IMR-90 (cell line): Measurements from ENCODE around the gene LRTM1. TPM values are rescaled to one million over a fixed set of nuclear protein-coding genes. Genes with fewer than 3 reads are reported as not detected.
A peak's percentile ranks its signal among the peaks of the same experiment; 100 is the strongest.

Source experiments
- ATAC-seq: fragments of 200-7000 bp; cut with Tn5 transposase; 2 replicates; pipeline ENCODE4 v1.9.1; 2020; ENCODE audit warnings: low read depth, mild to moderate bottlenecking, moderate library complexity
- BruUV-seq: library from RNA; stranded (reverse); fragments of 400-500 nt; replicated peaks from 2 replicates; lab custom pipeline; 2021; lab: Mats Ljungman, UMichigan
- CTCF ChIA-PET: fragments of 300-600 bp; formaldehyde crosslinking; extraction: SDS; loops from one replicate; lab custom pipeline; 2021; ENCODE audit warnings: antibody characterized with exemption; lab: Yijun Ruan, JAX
- POLR2A ChIA-PET: fragments of 300-600 bp; sonication (Branson Sonifier 250); formaldehyde crosslinking; loops from one replicate; lab custom pipeline; 2022; ENCODE audit warnings: antibody characterized with exemption; ENCODE audit not compliant: unreplicated experiment; lab: Charles Lee
- DNase-seq: peaks from one replicate; pipeline ENCODE4 v3.0.0; 2013
- H2AFZ ChIP-seq: replicated peaks from 2 replicates; pipeline ENCODE3; 2013; ENCODE audit warnings: low read length, mild to moderate bottlenecking; ENCODE audit not compliant: poor library complexity
- H2AK5ac ChIP-seq: 2 replicates; pipeline ENCODE4 v1.6.1; 2013; ENCODE audit warnings: low read depth, low read length, inconsistent platforms
- H2AK9ac ChIP-seq: replicated peaks from 2 replicates; pipeline ENCODE3; 2013; ENCODE audit warnings: mild to moderate bottlenecking, low read depth, low read length, moderate library complexity; ENCODE audit not compliant: poor library complexity
- H2BK120ac ChIP-seq: 2 replicates; pipeline ENCODE4 v1.6.1; 2013; ENCODE audit warnings: low read depth, low read length, inconsistent platforms
- H2BK15ac ChIP-seq: 3 replicates; pipeline ENCODE4 v1.6.1; 2013; ENCODE audit warnings: low read depth, low read length, inconsistent platforms
- H2BK20ac ChIP-seq: 2 replicates; pipeline ENCODE4 v1.6.1; 2013; ENCODE audit warnings: low read depth, mild to moderate bottlenecking, inconsistent platforms, low read length, moderate library complexity
- H2BK5ac ChIP-seq: 2 replicates; pipeline ENCODE4 v1.6.1; 2013; ENCODE audit warnings: mild to moderate bottlenecking, low read depth, low read length, inconsistent platforms; ENCODE audit not compliant: poor library complexity, severe bottlenecking
- H3K14ac ChIP-seq: replicated peaks from 2 replicates; pipeline ENCODE4 v1.6.1; 2013; ENCODE audit warnings: low read depth, low read length, inconsistent platforms
- H3K18ac ChIP-seq: 2 replicates; pipeline ENCODE4 v1.6.1; 2013; ENCODE audit warnings: low read depth, low read length, control low read depth
- H3K23ac ChIP-seq: 2 replicates; pipeline ENCODE4 v1.6.1; 2013; ENCODE audit warnings: low read depth, low read length, inconsistent platforms
- H3K27ac ChIP-seq: 2 replicates; pipeline ENCODE4 v1.5.1; 2013; ENCODE audit warnings: mild to moderate bottlenecking, control low read depth, low read length; ENCODE audit not compliant: insufficient read depth
- H3K27me3 ChIP-seq: 2 replicates; pipeline ENCODE4 v1.6.1; 2013; ENCODE audit warnings: low read length; ENCODE audit not compliant: control insufficient read depth, insufficient read depth
- H3K36me3 ChIP-seq: 2 replicates; pipeline ENCODE4 v1.6.1; 2013; ENCODE audit warnings: low read length, mixed read lengths; ENCODE audit not compliant: control insufficient read depth, insufficient read depth
- H3K4ac ChIP-seq: 2 replicates; pipeline ENCODE4 v1.6.1; 2013; ENCODE audit warnings: low read depth, low read length, inconsistent platforms
- H3K4me1 ChIP-seq: 2 replicates; pipeline ENCODE4 v1.6.1; 2013; ENCODE audit warnings: low read length, mixed read lengths; ENCODE audit not compliant: control insufficient read depth, insufficient read depth
- H3K4me2 ChIP-seq: 2 replicates; pipeline ENCODE4 v1.6.1; 2013; ENCODE audit warnings: low read depth, mild to moderate bottlenecking, control low read depth, low read length, moderate library complexity
- H3K4me3 ChIP-seq: 2 replicates; pipeline ENCODE4 v1.5.1; 2013; ENCODE audit warnings: low read depth, mild to moderate bottlenecking, control low read depth, low read length, moderate library complexity; ENCODE audit not compliant: insufficient read depth
- H3K56ac ChIP-seq: 2 replicates; pipeline ENCODE4 v1.6.1; 2013; ENCODE audit warnings: low read length, inconsistent platforms; ENCODE audit not compliant: insufficient read depth; ENCODE audit errors: extremely low read depth
- H3K79me1 ChIP-seq, 2 experiments: 2 replicates each; pipeline ENCODE4 v1.6.1; 2013; ENCODE audit warnings: low read length in 2 of 2, inconsistent platforms in 1 of 2, low read depth in 1 of 2
- H3K9ac ChIP-seq: 2 replicates; pipeline ENCODE4 v1.6.1; 2013; ENCODE audit warnings: low read depth, low read length, control low read depth
- H3K9me1 ChIP-seq: 2 replicates; pipeline ENCODE4 v1.6.1; 2013; ENCODE audit warnings: low read length, inconsistent platforms; ENCODE audit not compliant: insufficient read depth
- H3K9me3 ChIP-seq: 2 replicates; pipeline ENCODE4 v1.6.1; 2013; ENCODE audit warnings: low read length; ENCODE audit not compliant: control insufficient read depth, insufficient read depth
- H4K20me1 ChIP-seq: 2 replicates; pipeline ENCODE4 v1.6.1; 2013; ENCODE audit warnings: low read length, inconsistent platforms; ENCODE audit not compliant: insufficient read depth
- H4K5ac ChIP-seq: 2 replicates; pipeline ENCODE4 v1.6.1; 2013; ENCODE audit warnings: mild to moderate bottlenecking, low read depth, low read length, control low read depth
- H4K8ac ChIP-seq, 2 experiments: 2 replicates each; pipeline ENCODE4 v1.6.1; 2013; ENCODE audit warnings: low read depth in 2 of 2, low read length in 2 of 2, control low read depth in 1 of 2, inconsistent platforms in 1 of 2
- H4K91ac ChIP-seq: 2 replicates; pipeline ENCODE4 v1.6.1; 2013; ENCODE audit warnings: low read depth, low read length, inconsistent platforms; ENCODE audit not compliant: insufficient read depth
- BHLHE40 ChIP-seq: fragments of 150-350 bp; IDR thresholded peaks from 2 replicates; pipeline ENCODE4 v1.6.1; 2016; ENCODE audit warnings: mild to moderate bottlenecking, low read depth, low read length
- CEBPB ChIP-seq: IDR thresholded peaks from 2 replicates; pipeline ENCODE4 v1.6.1; 2012; ENCODE audit warnings: low read depth, low read length, improper control_type of control experiment
- CHD1 ChIP-seq: IDR thresholded peaks from 2 replicates; pipeline ENCODE4 v1.6.1; 2012; ENCODE audit warnings: low read depth, low read length, improper control_type of control experiment
- FOS ChIP-seq: fragments of 150-350 bp; IDR thresholded peaks from 2 replicates; pipeline ENCODE4 v1.6.1; 2016; ENCODE audit warnings: low read depth, low read length
- MAFK ChIP-seq: IDR thresholded peaks from 2 replicates; pipeline ENCODE4 v1.6.1; 2012; ENCODE audit warnings: low read depth, low read length, improper control_type of control experiment
- MAZ ChIP-seq: IDR thresholded peaks from 2 replicates; pipeline ENCODE4 v1.6.1; 2012; ENCODE audit warnings: low read depth, mild to moderate bottlenecking, low read length, improper control_type of control experiment, moderate library complexity, borderline replicate concordance
- MXI1 ChIP-seq: IDR thresholded peaks from 2 replicates; pipeline ENCODE4 v1.6.1; 2012; ENCODE audit warnings: low read depth, mild to moderate bottlenecking, low read length, moderate library complexity, borderline replicate concordance
- NFE2L2 ChIP-seq: fragments of 150-350 bp; IDR thresholded peaks from 2 replicates; pipeline ENCODE4 v1.6.1; 2016; ENCODE audit warnings: low read depth, mild to moderate bottlenecking, low read length
- POLR2A ChIP-seq: IDR thresholded peaks from 2 replicates; pipeline ENCODE4 v1.6.1; 2012; ENCODE audit warnings: mild to moderate bottlenecking, low read depth, low read length
- RAD21 ChIP-seq: IDR thresholded peaks from 2 replicates; pipeline ENCODE4 v1.6.1; 2012; ENCODE audit warnings: low read length, improper control_type of control experiment
- RCOR1 ChIP-seq: IDR thresholded peaks from 2 replicates; pipeline ENCODE4 v1.6.1; 2012; ENCODE audit warnings: mild to moderate bottlenecking, low read length, improper control_type of control experiment; ENCODE audit not compliant: insufficient replicate concordance
- RFX5 ChIP-seq: IDR thresholded peaks from 2 replicates; pipeline ENCODE4 v1.8.0; 2012; ENCODE audit warnings: low read depth, mild to moderate bottlenecking, low read length, moderate library complexity
- SMC3 ChIP-seq: fragments of 150-350 bp; IDR thresholded peaks from 2 replicates; pipeline ENCODE4 v1.6.1; 2016; ENCODE audit warnings: low read depth, mild to moderate bottlenecking, antibody characterized with exemption, low read length, moderate library complexity
- WGBS, 2 experiments: methylation state at CpG; one replicate each; pipeline versions ENCODE4 v1.1.5 to v1.1.7; 2013; ENCODE audit warnings: missing lambda C conversion rate in 2 of 2; ENCODE audit not compliant: insufficient read length in 1 of 2; ENCODE audit errors: extremely low coverage in 2 of 2; 5-methylcytosine and 5-hydroxymethylcytosine counted together
- dilution Hi-C: fragments of 300-500 bp; cut with HindIII; formaldehyde crosslinking; loops from one replicate; pipeline ENCODE4 v1.14.3; 2018; ENCODE audit warnings: low sequenced_read_pairs; ENCODE audit not compliant: unreplicated experiment
- in situ Hi-C: fragments of 300-500 bp; cut with MboI; formaldehyde crosslinking; loops from 3 replicates; pipeline ENCODE4 v1.14.3; 2019; ENCODE audit warnings: low sequenced_read_pairs, inconsistent platforms, mixed read lengths
- intact Hi-C: fragments of 100-400 bp; cut with micrococcal nuclease; formaldehyde crosslinking; loops from 2 replicates; pipeline ENCODE4 v1.10.0; 2022
- polyA plus RNA-seq, 3 experiments: library from polyadenylated mRNA; depleted of rRNA; stranded (reverse); fragments of >200 nt; gene quantifications; 2 replicates each; pipeline ENCODE4 v1.2.3, GENCODE V29; 2012; ENCODE audit warnings: low replicate concordance in 1 of 3
- total RNA-seq: library from RNA; depleted of rRNA; stranded (reverse); fragments of >200 nt; gene quantifications from 2 replicates; pipeline ENCODE4 v1.2.3, GENCODE V29; 2012
- TF ChIP-seq, protein P1 (sequence below): conservative IDR thresholded peaks from 2 replicates; pipeline ENCODE4 v1.5.1; 2012; ENCODE audit warnings: mild to moderate bottlenecking, low read depth, low read length, improper control_type of control experiment
- TF ChIP-seq, protein P2 (sequence below): fragments of 150-350 bp; IDR thresholded peaks from 2 replicates; pipeline ENCODE4 v1.6.1; 2016; ENCODE audit warnings: low read depth, mild to moderate bottlenecking, low read length, moderate library complexity, borderline replicate concordance

LRTM1 gene
- total and polyA plus RNA-seq, 2 of the 4 experiments (the other 2 are of a cell fraction): not detected

DNA sequence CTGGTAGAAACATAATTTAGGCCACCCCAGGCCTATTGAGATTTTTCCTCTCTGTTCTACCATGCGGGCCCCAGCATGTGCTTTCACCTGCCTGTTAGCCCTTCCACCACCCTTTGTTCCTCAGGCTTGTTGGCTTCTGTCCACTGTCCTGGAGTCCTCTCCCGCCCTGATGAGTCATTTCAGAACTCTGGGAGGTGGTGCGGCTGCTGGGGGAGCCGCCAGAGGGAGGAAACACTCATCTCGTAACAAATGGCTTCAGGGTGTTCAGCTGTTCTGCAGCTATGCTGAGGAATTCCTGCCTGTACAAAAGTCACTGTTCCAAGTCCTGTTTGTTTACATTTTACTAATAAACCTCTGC, 36.3 kb downstream of the LRTM1 start (continued):
- peak; percentile 58 for TF ChIP-seq RAD21

GRCh38 chr3:54889731-54890130, 38.1 kb downstream of the LRTM1 start:
- Histone ChIP-seq H2AK5ac (no peak overlapping the region), H3K79me1 (no peaks in the 10 kb centered on the region), H3K18ac (no peak overlapping the region), H4K8ac (no peak overlapping the region), H2BK5ac (no peak overlapping the region), H2AFZ (no peak overlapping the region), H3K9ac (no peak overlapping the region), H2BK15ac (peak overlapping the region; percentile 63; the same call in 1 of the 3 replicates), H3K9me3 (no peaks in the 10 kb centered on the region), H3K56ac (no peak overlapping the region), H3K4me1 (peaks cover 13% of the 10 kb centered on the region), H3K4ac (0 out of 2 replicates have a peak overlapping the region, but pooled peaks have one; percentile 5), H3K4me2 (no peak overlapping the region), H3K27me3 (no peaks in the 10 kb centered on the region), H2BK120ac (no peak overlapping the region), H3K23ac (no peak overlapping the region), H3K27ac (no peak overlapping the region), H3K14ac (no peak overlapping the region), H2AK9ac (no peak overlapping the region), H4K91ac (no peak overlapping the region; the same call in 1 of the 2 replicates), H3K4me3 (no peak overlapping the region), H3K36me3 (no peaks in the 10 kb centered on the region), H2BK20ac (no peak overlapping the region), H3K9me1 (peaks cover 11% of the 10 kb centered on the region), H4K5ac (no peak overlapping the region), H4K20me1 (no peaks in the 10 kb centered on the region)
- no TSS peak for BruUV-seq
- DNase-seq: no peak
- dilution Hi-C loops: no loop called here
- POLR2A ChIA-PET: no interaction called here
- in situ Hi-C loops: loop anchor here (10.0 kb wide), 1 partner anchor 595 kb away; the partner anchor contains the start of gene WNT5A
- intact Hi-C loops: no loop called here
- CTCF ChIA-PET: no interaction called here
- no CpG with 5 or more reads among the region's 3 CpGs for WGBS, 2 experiments
- no peak for ATAC-seq
- TF ChIP-seq MAFK: no peak
- TF ChIP-seq RAD21: no peak
- TF ChIP-seq MAZ: no peak
- no peak for TF ChIP-seq RFX5
- no peak for TF ChIP-seq FOS
- TF ChIP-seq MXI1: no peak
- no peak for TF ChIP-seq NFE2L2
- no peak for TF ChIP-seq SMC3
- TF ChIP-seq RCOR1: no peak
- TF ChIP-seq, protein P1, sequence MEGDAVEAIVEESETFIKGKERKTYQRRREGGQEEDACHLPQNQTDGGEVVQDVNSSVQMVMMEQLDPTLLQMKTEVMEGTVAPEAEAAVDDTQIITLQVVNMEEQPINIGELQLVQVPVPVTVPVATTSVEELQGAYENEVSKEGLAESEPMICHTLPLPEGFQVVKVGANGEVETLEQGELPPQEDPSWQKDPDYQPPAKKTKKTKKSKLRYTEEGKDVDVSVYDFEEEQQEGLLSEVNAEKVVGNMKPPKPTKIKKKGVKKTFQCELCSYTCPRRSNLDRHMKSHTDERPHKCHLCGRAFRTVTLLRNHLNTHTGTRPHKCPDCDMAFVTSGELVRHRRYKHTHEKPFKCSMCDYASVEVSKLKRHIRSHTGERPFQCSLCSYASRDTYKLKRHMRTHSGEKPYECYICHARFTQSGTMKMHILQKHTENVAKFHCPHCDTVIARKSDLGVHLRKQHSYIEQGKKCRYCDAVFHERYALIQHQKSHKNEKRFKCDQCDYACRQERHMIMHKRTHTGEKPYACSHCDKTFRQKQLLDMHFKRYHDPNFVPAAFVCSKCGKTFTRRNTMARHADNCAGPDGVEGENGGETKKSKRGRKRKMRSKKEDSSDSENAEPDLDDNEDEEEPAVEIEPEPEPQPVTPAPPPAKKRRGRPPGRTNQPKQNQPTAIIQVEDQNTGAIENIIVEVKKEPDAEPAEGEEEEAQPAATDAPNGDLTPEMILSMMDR: no peak
- TF ChIP-seq, protein P2, sequence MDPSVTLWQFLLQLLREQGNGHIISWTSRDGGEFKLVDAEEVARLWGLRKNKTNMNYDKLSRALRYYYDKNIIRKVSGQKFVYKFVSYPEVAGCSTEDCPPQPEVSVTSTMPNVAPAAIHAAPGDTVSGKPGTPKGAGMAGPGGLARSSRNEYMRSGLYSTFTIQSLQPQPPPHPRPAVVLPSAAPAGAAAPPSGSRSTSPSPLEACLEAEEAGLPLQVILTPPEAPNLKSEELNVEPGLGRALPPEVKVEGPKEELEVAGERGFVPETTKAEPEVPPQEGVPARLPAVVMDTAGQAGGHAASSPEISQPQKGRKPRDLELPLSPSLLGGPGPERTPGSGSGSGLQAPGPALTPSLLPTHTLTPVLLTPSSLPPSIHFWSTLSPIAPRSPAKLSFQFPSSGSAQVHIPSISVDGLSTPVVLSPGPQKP: no peak
- no peak for TF ChIP-seq CHD1
- TF ChIP-seq CEBPB: no peak
- no peak for TF ChIP-seq POLR2A
- TF ChIP-seq BHLHE40: no peak
